Loucy (cell line): Measurements from ENCODE around the gene BMPER.

ENCODE experiments used
- CTCF ChIP-seq: fragments of 200-600 bp; sonication (generic); conservative IDR thresholded peaks from 2 replicates; pipeline ENCODE4 v1.5.1; 2014; ENCODE audit warnings: mild to moderate bottlenecking, antibody characterized with exemption, low read length
- EZH2phosphoT487 ChIP-seq: fragments of 200-600 bp; IDR thresholded peaks from 2 replicates; pipeline ENCODE4 v1.6.1; 2018; ENCODE audit warnings: antibody characterized with exemption, mild to moderate bottlenecking, moderate library complexity, borderline replicate concordance

DNA sequence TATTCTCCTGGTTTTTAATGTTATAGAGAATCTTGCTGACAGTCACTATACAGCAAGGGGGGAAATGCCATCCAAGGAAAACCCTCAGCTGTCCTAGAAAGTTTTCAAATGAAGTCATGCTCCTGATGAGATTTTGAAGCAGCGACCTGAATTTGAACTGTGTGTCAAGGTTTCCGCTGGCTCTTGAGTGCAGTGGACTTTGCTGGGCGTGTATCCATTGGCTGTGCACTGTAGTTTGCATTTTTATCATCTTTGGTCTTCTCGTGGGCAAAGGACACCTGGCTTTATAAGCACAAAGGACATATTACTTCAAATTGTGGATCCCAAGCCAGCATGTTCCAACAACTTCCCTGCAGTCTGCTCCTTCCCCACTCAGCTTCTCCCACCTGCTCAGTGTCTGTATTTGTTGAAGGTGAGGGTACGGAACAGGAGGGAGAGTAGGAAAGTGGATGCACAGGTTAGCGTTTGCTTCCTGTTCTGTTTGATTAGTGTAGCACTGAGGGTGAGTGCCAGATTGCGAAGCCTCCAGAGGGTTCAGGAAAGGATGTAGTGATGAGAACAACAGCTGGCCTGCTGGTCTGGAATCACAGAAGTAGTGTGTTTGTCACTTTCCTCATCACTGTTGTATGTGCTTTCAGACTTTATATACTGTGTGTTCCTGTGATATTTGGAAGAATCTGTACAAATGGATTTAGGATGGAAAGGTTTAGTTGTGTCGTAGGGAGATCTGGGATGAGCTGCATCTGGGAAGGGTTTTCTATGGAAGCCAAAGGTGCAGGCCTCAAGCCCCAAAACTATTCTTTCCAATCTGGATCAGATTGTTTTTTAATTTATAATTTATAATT, 204.8 kb downstream of the BMPER start:
- TF ChIP-seq EZH2phosphoT487 (no peak), CTCF (no peak)
